T1000 (cell line): ENCODE measurements around the gene C4A.
"Not testable (repeated sequence)": the region's sequence is repeated elsewhere in the genome, so short reads cannot be mapped to it uniquely, and the experiment has no call there.

Experiments used
- DNase-seq: peaks from one replicate; lab custom pipeline; 2025; ENCODE audit warnings: mixed read lengths; lab: John Stamatoyannopoulos, UW

Gene C4A

GRCh38 chr6:32028631-32029030 is 46.8 kb downstream of the C4A start:
- not testable (repeated sequence) for DNase-seq

- not testable (repeated sequence) for DNase-seq
Measured at GRCh38 chr6:32029553-32029952, 47.7 kb downstream of the C4A start.

- DNase-seq, result not testable (repeated sequence)
Measured at GRCh38 chr6:32035283-32036013, 53.6 kb downstream of the C4A start.

GRCh38 chr6:32037136-32037535 is 55.3 kb downstream of the C4A start:
- not testable (repeated sequence) for DNase-seq

- not testable (repeated sequence) for DNase-seq
Measured at GRCh38 chr6:32037598-32038524, 56.0 kb downstream of the C4A start, which contains the start of gene CYP21A2. TSS of gene CYP21A2 (plus strand) at chr6:32038415. CDS start at chr6:32038423, 8 bp downstream.

- DNase-seq, result not testable (repeated sequence)
Measured at GRCh38 chr6:32038878-32039277, 57.0 kb downstream of the C4A start.

GRCh38 chr6:32039321-32040274 is 57.7 kb downstream of the C4A start:
- not testable (repeated sequence) for DNase-seq

- not testable (repeated sequence) for DNase-seq
Measured at GRCh38 chr6:32040299-32041049, 58.6 kb downstream of the C4A start.

- not testable (repeated sequence) for DNase-seq
Measured at GRCh38 chr6:32041050-32041321, 59.1 kb downstream of the C4A start.

GRCh38 chr6:32041385-32041784 is 59.5 kb downstream of the C4A start:
- DNase-seq, result not testable (repeated sequence)

GRCh38 chr6:32042276-32042675 is 60.4 kb downstream of the C4A start:
- not testable (repeated sequence) for DNase-seq

GRCh38 chr6:32043589-32044380 is 61.9 kb downstream of the C4A start:
- not testable (repeated sequence) for DNase-seq

GRCh38 chr6:32044916-32045315 is 63.1 kb downstream of the C4A start:
- DNase-seq, result not testable (repeated sequence)

- peak; percentile 24 for DNase-seq
Measured at GRCh38 chr6:32045811-32046449, 64.1 kb downstream of the C4A start.

GRCh38 chr6:32046450-32047083 is 64.7 kb downstream of the C4A start:
- peak; percentile 89 for DNase-seq

GRCh38 chr6:32047084-32047478 is 65.2 kb downstream of the C4A start:
- peak; percentile 71 for DNase-seq

GRCh38 chr6:32047539-32047854 is 65.6 kb downstream of the C4A start:
- DNase-seq, result no peak

- DNase-seq, result peak; percentile 53
Measured at GRCh38 chr6:32047855-32048766, 66.3 kb downstream of the C4A start.
